ENCODE data around the gene P4HTM. TPM values are rescaled to one million over a fixed set of nuclear protein-coding genes. Genes with fewer than 3 reads are reported as not detected.

P4HTM gene
- total and polyA plus RNA-seq, 2 of the 8 experiments (the other 6 are each of a cell fraction or from before 2014, with no cell fraction given): 19.1 to 25.4 TPM

- H2AFZ ChIP-seq (ENCODE audit: low read length): no peak overlapping the region
- no peak for FAIRE-seq
- peaks cover 0 to 6% of the 10 kb centered on the region in 2 experiments; a peak in 1 of 4 replicates for H3K79me2 ChIP-seq (ENCODE audit: control insufficient read depth in 1 of 2, insufficient read depth in 2 of 2, low read length in 2 of 2)
- no peaks in the 10 kb centered on the region for H3K23me2 ChIP-seq (ENCODE audit: low read depth, low read length)
- no peak overlapping the region for H2BK12ac ChIP-seq (ENCODE audit: low read depth, low read length)
- no peak overlapping the region for H3K56ac ChIP-seq (replicated peaks; ENCODE audit: insufficient read length, low read depth, low read length)
- no peak overlapping the region for H4K91ac ChIP-seq (replicated peaks; ENCODE audit: insufficient read length, low read length)
- H3K9ac ChIP-seq (replicated peaks in 1 of 4; ENCODE audit: extremely low read depth in 1 of 4, low read depth in 3 of 4, low read length in 3 of 4): no peak overlapping the region
- H2BK5ac ChIP-seq (ENCODE audit: low read depth, low read length): 0 out of 2 replicates have a peak overlapping the region, but pooled peaks have one; percentile 55
- POLR2A ChIA-PET (ENCODE audit: partially characterized antibody): no interaction called here
- no peaks in the 10 kb centered on the region for H3K27me3 ChIP-seq (replicated peaks in 1 of 4; ENCODE audit: control insufficient read depth in 3 of 4, extremely low read depth in 1 of 4, insufficient read depth in 3 of 4, low read length in 3 of 4)
- CTCF ChIA-PET (ENCODE audit: partially characterized antibody): interaction anchor here (1.3 kb wide), 1 partner anchor 10 kb away, joined by 3 read pairs; no protein-coding TSS in a partner anchor
- no peaks in the 10 kb centered on the region for H3K9me3 ChIP-seq (ENCODE audit: insufficient read depth in 2 of 2, low read depth in 1 of 2, low read length in 1 of 2)
- H3K4me3 ChIP-seq (ENCODE audit: extremely low read depth in 1 of 4, insufficient read depth in 2 of 4, low read depth in 3 of 4, low read length in 4 of 4): no peak overlapping the region
- H3K18ac ChIP-seq (ENCODE audit: extremely low read depth, low read length): no peak overlapping the region
- no peak overlapping the region for H3K23ac ChIP-seq (ENCODE audit: insufficient read length)
- no peak overlapping the region for H2BK20ac ChIP-seq (ENCODE audit: low read length)
- H2BK15ac ChIP-seq (ENCODE audit: low read length): no peak overlapping the region
- H4K5ac ChIP-seq (ENCODE audit: insufficient read length, low read depth, low read length): no peak overlapping the region
- peak overlapping the region in 1 of 2 experiments; percentile 63; a peak in 2 of 4 replicates for H3K4me2 ChIP-seq (ENCODE audit: insufficient read depth in 1 of 2, low read depth in 2 of 2, low read length in 2 of 2)
- no peak overlapping the region for H2AK5ac ChIP-seq (ENCODE audit: low read depth, low read length)
- H3K14ac ChIP-seq (ENCODE audit: insufficient read length): no peak overlapping the region
- peaks cover 3 to 8% (median 5%) of the 10 kb centered on the region in 4 experiments; a peak in 6 of 7 replicates for H3K4me1 ChIP-seq (replicated peaks in 1 of 4; ENCODE audit: control insufficient read depth in 3 of 4, insufficient read depth in 4 of 4, low read length in 3 of 4)
- no peak for DNase-seq (ENCODE audit: low read depth in 1 of 2, low spot score in 2 of 2)
- no peak overlapping the region for H2BK120ac ChIP-seq (replicated peaks; ENCODE audit: low read depth, low read length)
- no peak overlapping the region for H4K8ac ChIP-seq (ENCODE audit: extremely low read depth, insufficient read depth, low read length)
- peaks cover 0 to 22% (median 11%) of the 10 kb centered on the region in 4 experiments; a peak in 5 of 8 replicates for H3K36me3 ChIP-seq (ENCODE audit: control insufficient read depth in 2 of 4, insufficient read depth in 4 of 4, low read length in 3 of 4)
- peaks cover 10% of the 10 kb centered on the region for H3K79me1 ChIP-seq (ENCODE audit: low read depth, low read length)
- H3K27ac ChIP-seq (ENCODE audit: low read depth, low read length): no peak overlapping the region
- WGBS, 2 experiments (ENCODE audit: extremely low coverage in 1 of 2, insufficient coverage in 1 of 2, insufficient read length in 1 of 2, insufficient replicate concordance in 2 of 2, low coverage in 1 of 2, low lambda C conversion rate in 2 of 2, missing lambda C conversion rate in 1 of 2): 95% methylated on average over 2 of the region's 2 CpGs; no CpG with 5 or more reads in 1 of the 2 experiments
- H4K20me1 ChIP-seq (replicated peaks in 1 of 2; ENCODE audit: control insufficient read depth in 1 of 2, insufficient read depth in 2 of 2, low read length in 2 of 2): no peaks in the 10 kb centered on the region
- no peak overlapping the region for H3K4ac ChIP-seq (replicated peaks; ENCODE audit: insufficient read length, low read depth, low read length)
- TF ChIP-seq BRCA1 (IDR thresholded peaks at IDR 0.05; ENCODE audit: low read depth, low read length) (no peak), BCL11A (IDR thresholded peaks at IDR 0.05; ENCODE audit: low read depth in 2 of 2, low read length in 2 of 2) (no peak), E2F6 (IDR thresholded peaks at IDR 0.05) (no peak), GTF2F1 (IDR thresholded peaks at IDR 0.05; ENCODE audit: borderline replicate concordance, low read depth, low read length) (no peak), CEBPB (IDR thresholded peaks at IDR 0.05; ENCODE audit: low read depth, low read length) (no peak), EP300 (IDR thresholded peaks at IDR 0.05; ENCODE audit: borderline replicate concordance in 1 of 2, low read depth in 2 of 2, low read length in 2 of 2) (no peak), KDM5A (IDR thresholded peaks at IDR 0.05; ENCODE audit: low read length) (no peak), ZNF274 (IDR thresholded peaks at IDR 0.05; ENCODE audit: borderline replicate concordance, extremely low read depth, low read length) (no peak), RFX5 (IDR thresholded peaks at IDR 0.05; ENCODE audit: borderline replicate concordance, low read depth, low read length) (no peak), SIN3A (conservative IDR thresholded peaks at IDR 0.05 in 1 of 2, IDR thresholded peaks at IDR 0.05 in 1 of 2; ENCODE audit: low read depth in 1 of 2, low read length in 2 of 2) (no peak), POLR2A (IDR thresholded peaks at IDR 0.05; ENCODE audit: control extremely low read depth in 1 of 2, low read depth in 2 of 2, low read length in 2 of 2) (no peak), RXRA (IDR thresholded peaks at IDR 0.05; ENCODE audit: insufficient read depth, low read depth, low read length) (no peak), KDM1A (IDR thresholded peaks at IDR 0.05; ENCODE audit: borderline replicate concordance, low read length) (no peak), JUN (IDR thresholded peaks at IDR 0.05; ENCODE audit: low read depth, low read length) (no peak)
These were observed 27.7 kb upstream of the P4HTM start for GRCh38 chr3:48962340-48962739.

Data from H1 (cell line).